Measurements from ENCODE around the gene C6orf47.

GRCh38 chr6:31663126-31663960 is 2.8 kb upstream of the C6orf47 start:
- no peak for TF ChIP-seq CTCF (IDR thresholded peaks at IDR 0.05; ENCODE audit: low read depth, low read length)
- no peak for TF ChIP-seq EZH2phosphoT487 (IDR thresholded peaks at IDR 0.05; ENCODE audit: low read depth)
